A549 (cell line): ENCODE data around the gene FAM163B. TPM values are rescaled to one million over a fixed set of nuclear protein-coding genes. Genes with fewer than 3 reads are reported as not detected.

Source experiments
- ATAC-seq, 2 experiments: fragments of 200-7000 bp in 1 of 2; fragments of >200 bp in 1 of 2; cut with Nextera tagmentation in 1 of 2; cut with Tn5 transposase in 1 of 2; 3 replicates each; pipeline versions ENCODE4 v1.8.0 to v1.9.1; 2018 to 2020; ENCODE audit warnings: mild to moderate bottlenecking in 1 of 2, moderate library complexity in 1 of 2
- CTCF ChIA-PET: fragments of 300-600 bp; sonication (Branson Sonifier 250); formaldehyde crosslinking; extraction: SDS; loops from one replicate; lab custom pipeline; 2021; ENCODE audit warnings: antibody characterized with exemption, inconsistent platforms; lab: Yijun Ruan, JAX
- POLR2A ChIA-PET: fragments of 350-600 bp; formaldehyde crosslinking; extraction: SDS; loops from one replicate; lab custom pipeline; 2021; ENCODE audit warnings: antibody characterized with exemption, inconsistent platforms; lab: Yijun Ruan, JAX
- DNase-seq, 2 experiments: peaks; one replicate each; pipeline versions ENCODE4 v3.0.0 to v3.0.0-alpha.2; 2011 to 2016; ENCODE audit warnings: low read depth in 1 of 2, low spot score in 1 of 2
- FAIRE-seq: peaks from 2 replicates; lab custom pipeline; 2011; peaks lifted over from hg19 to GRCh38; lab: Jason Lieb, UNC
- H3K27ac ChIP-seq, 2 experiments: fragments of >200 bp; sonication (Bioruptor Twin); formaldehyde crosslinking; 3 replicates each; pipeline ENCODE4 v1.5.1; 2016 to 2017
- H3K4me1 ChIP-seq: fragments of >200 bp; sonication (Bioruptor Twin); formaldehyde crosslinking; 3 replicates; pipeline ENCODE4 v1.6.1; 2016
- H3K4me2 ChIP-seq: fragments of >200 bp; sonication (Bioruptor Twin); formaldehyde crosslinking; 3 replicates; pipeline ENCODE4 v1.6.1; 2016
- H3K4me3 ChIP-seq: fragments of >200 bp; sonication (Bioruptor Twin); formaldehyde crosslinking; 3 replicates; pipeline ENCODE4 v1.5.1; 2016
- H3K9me3 ChIP-seq: fragments of >200 bp; sonication (Bioruptor Twin); formaldehyde crosslinking; 3 replicates; pipeline ENCODE4 v1.6.1; 2016
- ATOH8 ChIP-seq: fragments of 250-450 bp; sonication (Bioruptor Pico); IDR thresholded peaks from 2 replicates; pipeline ENCODE4 v1.5.0; 2020; ENCODE audit warnings: low read depth, mild to moderate bottlenecking, moderate library complexity
- BHLHE40 ChIP-seq: IDR thresholded peaks from 2 replicates; pipeline ENCODE4 v1.6.1; 2012; ENCODE audit warnings: low read depth, low read length, inconsistent platforms
- CEBPB ChIP-seq, 2 experiments: fragments of >200 bp in 1 of 2; sonication (Bioruptor Twin) in 1 of 2; formaldehyde crosslinking in 1 of 2; IDR thresholded peaks; 2 replicates each; pipeline ENCODE4 v1.6.1; 2012 to 2016
- CHD2 ChIP-seq: fragments of 150-350 bp; IDR thresholded peaks from 2 replicates; pipeline ENCODE4 v1.6.1; 2014; ENCODE audit warnings: low read length; ENCODE audit not compliant: partially characterized antibody
- E2F6 ChIP-seq: IDR thresholded peaks from 2 replicates; pipeline ENCODE4 v1.6.1; 2012; ENCODE audit warnings: low read depth, borderline replicate concordance
- EHF ChIP-seq: fragments of 250-450 bp; sonication (Bioruptor Pico); IDR thresholded peaks from 2 replicates; pipeline ENCODE4 v1.5.0; 2020; ENCODE audit warnings: mild to moderate bottlenecking
- EHMT2 ChIP-seq: fragments of 200-600 bp; sonication (generic); IDR thresholded peaks from 2 replicates; pipeline ENCODE4 v1.6.1; 2016; ENCODE audit warnings: antibody characterized with exemption, low read depth, mild to moderate bottlenecking, moderate library complexity
- ESRRA ChIP-seq: fragments of 150-350 bp; IDR thresholded peaks from 2 replicates; pipeline ENCODE4 v1.6.1; 2014; ENCODE audit warnings: mild to moderate bottlenecking, low read length, borderline replicate concordance
- FOXS1 ChIP-seq: fragments of 250-450 bp; sonication (Bioruptor Pico); IDR thresholded peaks from 2 replicates; pipeline ENCODE4 v1.5.0; 2020; ENCODE audit warnings: mild to moderate bottlenecking, moderate library complexity
- HES2 ChIP-seq: fragments of >200 bp; sonication (Bioruptor Twin); formaldehyde crosslinking; IDR thresholded peaks from 2 replicates; pipeline ENCODE4 v1.6.1; 2016
- HOXB13 ChIP-seq: fragments of 250-450 bp; sonication (Bioruptor Pico); IDR thresholded peaks from 2 replicates; pipeline ENCODE4 v1.5.0; 2020; ENCODE audit warnings: low read depth, mild to moderate bottlenecking, moderate library complexity
- JUN ChIP-seq, 2 experiments: fragments of >200 bp; sonication (Bioruptor Twin); formaldehyde crosslinking; IDR thresholded peaks; 2 replicates in 1 of 2; 3 replicates in 1 of 2; pipeline ENCODE4 v1.6.1; 2016 to 2017
- KDM1A ChIP-seq: fragments of 200-600 bp; sonication (generic); IDR thresholded peaks from 2 replicates; pipeline ENCODE4 v1.6.1; 2016; ENCODE audit warnings: low read depth, mild to moderate bottlenecking
- MAFK ChIP-seq: fragments of 450-650 bp; IDR thresholded peaks from 2 replicates; pipeline ENCODE4 v1.6.1; 2014; ENCODE audit not compliant: partially characterized antibody
- NFE2L2 ChIP-seq: fragments of 150-350 bp; conservative IDR thresholded peaks from 2 replicates; pipeline ENCODE4 v1.6.1; 2014; ENCODE audit warnings: low read length
- POLR2AphosphoS2 ChIP-seq: conservative IDR thresholded peaks from 2 replicates; pipeline ENCODE4 v1.6.1; 2012; ENCODE audit warnings: low read length, improper control_type of control experiment, inconsistent platforms
- RARB ChIP-seq: fragments of 250-450 bp; sonication (Bioruptor Pico); IDR thresholded peaks from 2 replicates; pipeline ENCODE4 v1.8.0; 2021; ENCODE audit warnings: mild to moderate bottlenecking, moderate library complexity
- REST ChIP-seq: fragments of 200-600 bp; sonication (generic); IDR thresholded peaks from 2 replicates; pipeline ENCODE4 v1.6.1; 2016; ENCODE audit warnings: antibody characterized with exemption, mild to moderate bottlenecking, moderate library complexity
- RFX5 ChIP-seq: fragments of 450-650 bp; IDR thresholded peaks from 2 replicates; pipeline ENCODE4 v1.7.1; 2014; ENCODE audit warnings: antibody characterized with exemption, mild to moderate bottlenecking, moderate library complexity
- SMC3 ChIP-seq: fragments of >200 bp; sonication (Bioruptor Twin); formaldehyde crosslinking; IDR thresholded peaks from 3 replicates; pipeline ENCODE4 v1.6.1; 2018; ENCODE audit warnings: inconsistent platforms
- TP53 ChIP-seq: fragments of 250-450 bp; sonication (Bioruptor Pico); IDR thresholded peaks from 2 replicates; pipeline ENCODE4 v1.5.0; 2021; ENCODE audit warnings: mild to moderate bottlenecking, moderate library complexity
- ZNF302 ChIP-seq: fragments of 250-450 bp; sonication (Bioruptor Pico); IDR thresholded peaks from 2 replicates; pipeline ENCODE4 v1.9.0; 2021; ENCODE audit warnings: inconsistent platforms, mild to moderate bottlenecking, moderate library complexity
- ZSCAN20 ChIP-seq: fragments of 250-450 bp; sonication (Bioruptor Pico); IDR thresholded peaks from 2 replicates; pipeline ENCODE4 v1.8.0; 2022; ENCODE audit warnings: mild to moderate bottlenecking, moderate library complexity
- WGBS: methylation state at CpG from one replicate; pipeline ENCODE4 v1.1.6; 2017; ENCODE audit errors: missing lambda C conversion rate; 5-methylcytosine and 5-hydroxymethylcytosine counted together
- polyA plus RNA-seq, 4 experiments: library from polyadenylated mRNA; depleted of rRNA in 3 of 4; stranded (reverse); fragments of >200 nt; fragmentation: RNase III in 1 of 4; extraction: RNeasy Plus Mini Kit Qiagen cat#74134 plus additional on column Dnase treatment in 1 of 4; gene quantifications; 2 replicates in 3 of 4; 3 replicates in 1 of 4; pipeline ENCODE4 v1.2.3, GENCODE V29; 2011 to 2017
- TF ChIP-seq, protein P1 (sequence below): fragments of 450-650 bp; IDR thresholded peaks from 2 replicates; pipeline ENCODE4 v1.6.1; 2014; ENCODE audit warnings: antibody characterized with exemption
- TF ChIP-seq, protein P2 (sequence below): fragments of >200 bp; sonication (Bioruptor Twin); formaldehyde crosslinking; IDR thresholded peaks from 3 replicates; pipeline ENCODE4 v1.6.1; 2016

FAM163B gene
- polyA plus RNA-seq, 2 of the 4 experiments (the other 2 are of a cell fraction), result not detected

DNA sequence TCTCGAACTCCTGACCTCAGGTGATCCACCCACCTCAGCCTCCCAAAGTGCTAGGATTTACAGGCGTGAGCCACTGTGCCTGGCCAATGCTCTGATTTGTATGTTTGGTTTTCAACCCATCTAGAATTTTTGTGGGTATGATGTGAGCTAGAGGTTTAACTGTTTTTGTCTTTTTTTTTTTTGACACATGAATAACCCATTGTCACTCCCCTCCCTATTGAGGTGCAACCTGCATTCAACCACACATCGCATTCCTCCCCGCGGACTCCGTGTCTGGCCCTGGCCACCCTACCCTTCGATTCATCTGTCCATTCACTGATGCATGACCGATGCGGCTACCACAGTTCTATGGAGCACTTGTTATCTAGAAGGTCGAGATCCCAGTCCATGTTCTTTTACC, 9.5 kb upstream of the FAM163B start (continued):
- TF ChIP-seq BHLHE40, result no peak

DNA sequence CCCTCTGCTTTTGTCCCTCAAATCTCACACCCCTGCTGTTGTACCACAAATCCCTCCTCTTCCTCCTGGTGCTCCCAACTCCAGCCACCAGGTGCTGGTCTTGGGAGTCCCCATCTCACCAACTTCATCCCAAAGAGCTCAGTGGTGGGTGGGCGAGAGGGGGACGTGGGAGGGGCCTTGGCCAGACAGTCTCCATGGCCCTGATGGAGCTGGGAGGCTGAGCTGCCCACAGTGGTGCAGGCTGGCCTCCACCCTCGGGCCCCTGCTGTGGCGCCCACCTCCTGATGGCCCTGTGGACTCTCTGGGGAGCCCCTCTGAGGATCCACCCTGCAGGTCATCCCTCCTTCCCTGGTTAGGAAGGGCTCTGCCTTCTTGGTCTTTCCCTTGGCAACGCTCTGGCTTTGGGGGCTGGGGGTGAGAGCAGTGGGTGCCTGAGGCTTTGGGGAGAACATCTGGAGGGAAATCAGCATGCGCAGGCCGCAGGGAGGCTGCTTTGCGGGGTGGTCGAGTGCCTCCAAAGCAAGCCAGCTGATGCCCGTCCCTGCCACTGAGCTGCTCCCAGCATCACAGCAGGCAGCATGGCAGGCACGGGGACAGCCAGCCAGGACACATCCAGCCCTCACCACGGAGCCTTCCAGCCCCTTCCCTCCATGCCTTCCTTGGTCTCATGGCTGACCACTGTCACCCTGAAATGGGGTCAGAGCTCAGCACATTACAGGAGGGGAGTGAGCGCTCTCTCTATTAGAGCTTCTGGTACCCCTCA, 7.6 kb upstream of the FAM163B start:
- ChIA-PET POLR2A (no interaction called here), CTCF (interaction anchor here (1.7 kb wide), 1 partner anchor 8 kb away, joined by 4 read pairs; no protein-coding TSS in a partner anchor)
- TF ChIP-seq ESRRA (no peak), CEBPB (IDR thresholded peaks at IDR 0.05) (no peak), ZNF302 (CRISPR knock-in tag) (no peak), POLR2AphosphoS2 (no peak), FOXS1 (CRISPR knock-in tag) (no peak), HOXB13 (no peak), HES2 (no peak), NFE2L2 (no peak)
- WGBS, result 27% methylated on average over 8 of the region's 13 CpGs
- Histone ChIP-seq H3K4me1 (no peaks in the 10 kb centered on the region), H3K4me2 (no peak overlapping the region), H3K4me3 (no peak overlapping the region), H3K9me3 (0 out of 3 replicates have a peak, but pooled peaks cover 1% of the 10 kb centered on the region), H3K27ac (no peak overlapping the region)
- FAIRE-seq, result no peak
- DNase-seq, result no peak
- ATAC-seq, result no peak

- no peak overlapping the region for H3K27ac ChIP-seq
- no peak overlapping the region for H3K4me2 ChIP-seq
- 30% methylated on average over 10 of the region's 13 CpGs for WGBS
- H3K4me3 ChIP-seq, result no peak overlapping the region
- no peaks in the 10 kb centered on the region for H3K4me1 ChIP-seq
- H3K9me3 ChIP-seq, result no peaks in the 10 kb centered on the region
- peak in 1 of 2 experiments; percentile 27; a peak in 3 of 6 replicates for ATAC-seq
- POLR2A ChIA-PET, result no interaction called here
- CTCF ChIA-PET, result interaction anchor here (1.7 kb wide), 1 partner anchor 10 kb away, joined by 4 read pairs; no protein-coding TSS in a partner anchor
- DNase-seq, result no peak
- no peak for TF ChIP-seq ATOH8 (CRISPR knock-in tag)
- TF ChIP-seq TP53 (CRISPR knock-in tag), result no peak
- FAIRE-seq, result no peak
Measured at GRCh38 chr9:133615606-133616188, 6.5 kb upstream of the FAM163B start.

DNA sequence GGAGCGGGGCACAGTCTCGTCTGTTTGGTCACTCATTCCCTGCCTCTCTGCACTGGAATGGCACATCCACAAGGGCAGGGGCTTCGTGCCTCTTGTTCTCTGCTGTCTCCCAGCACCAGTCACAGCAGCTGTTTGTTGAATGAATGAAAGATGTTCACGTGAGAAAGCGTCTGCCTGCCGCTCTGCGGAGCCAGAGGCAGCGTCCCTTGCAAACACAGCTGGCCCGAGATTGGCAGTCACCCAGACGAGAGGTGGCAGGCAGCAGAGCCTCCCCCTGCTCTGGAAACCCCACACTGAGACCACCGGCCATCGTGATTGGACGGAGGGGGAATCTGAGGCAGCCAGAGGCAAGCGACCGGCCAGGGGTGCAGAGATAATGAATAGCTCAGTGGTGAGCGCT, 6.0 kb upstream of the FAM163B start:
- no peak for FAIRE-seq
- WGBS, result 12% methylated on average over 9 of the region's 16 CpGs
- Histone ChIP-seq H3K4me1 (no peaks in the 10 kb centered on the region), H3K4me2 (no peak overlapping the region), H3K27ac (no peak overlapping the region), H3K9me3 (no peaks in the 10 kb centered on the region), H3K4me3 (no peak overlapping the region)
- DNase-seq, result no peak
- POLR2A ChIA-PET, result no interaction called here
- ATAC-seq, result no peak
- CTCF ChIA-PET, result interaction anchor here (1.7 kb wide), 1 partner anchor 10 kb away, joined by 4 read pairs; no protein-coding TSS in a partner anchor
- TF ChIP-seq MAFK (no peak), JUN (IDR thresholded peaks at IDR 0.05) (no peak), KDM1A (no peak), RARB (CRISPR knock-in tag) (no peak), EHMT2 (no peak), REST (no peak), RFX5 (no peak), ZSCAN20 (CRISPR knock-in tag) (no peak), EHF (CRISPR knock-in tag) (no peak), E2F6 (no peak), SMC3 (no peak), CHD2 (no peak)
- TF ChIP-seq, protein P1, sequence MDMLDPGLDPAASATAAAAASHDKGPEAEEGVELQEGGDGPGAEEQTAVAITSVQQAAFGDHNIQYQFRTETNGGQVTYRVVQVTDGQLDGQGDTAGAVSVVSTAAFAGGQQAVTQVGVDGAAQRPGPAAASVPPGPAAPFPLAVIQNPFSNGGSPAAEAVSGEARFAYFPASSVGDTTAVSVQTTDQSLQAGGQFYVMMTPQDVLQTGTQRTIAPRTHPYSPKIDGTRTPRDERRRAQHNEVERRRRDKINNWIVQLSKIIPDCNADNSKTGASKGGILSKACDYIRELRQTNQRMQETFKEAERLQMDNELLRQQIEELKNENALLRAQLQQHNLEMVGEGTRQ, result no peak
- TF ChIP-seq, protein P2, sequence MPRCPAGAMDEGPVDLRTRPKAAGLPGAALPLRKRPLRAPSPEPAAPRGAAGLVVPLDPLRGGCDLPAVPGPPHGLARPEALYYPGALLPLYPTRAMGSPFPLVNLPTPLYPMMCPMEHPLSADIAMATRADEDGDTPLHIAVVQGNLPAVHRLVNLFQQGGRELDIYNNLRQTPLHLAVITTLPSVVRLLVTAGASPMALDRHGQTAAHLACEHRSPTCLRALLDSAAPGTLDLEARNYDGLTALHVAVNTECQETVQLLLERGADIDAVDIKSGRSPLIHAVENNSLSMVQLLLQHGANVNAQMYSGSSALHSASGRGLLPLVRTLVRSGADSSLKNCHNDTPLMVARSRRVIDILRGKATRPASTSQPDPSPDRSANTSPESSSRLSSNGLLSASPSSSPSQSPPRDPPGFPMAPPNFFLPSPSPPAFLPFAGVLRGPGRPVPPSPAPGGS, result no peak
